Gastroesophageal sphincter (tissue), 3 donors: ENCODE data around the gene SLC51B.

Experiments
- CTCF ChIP-seq, 4 experiments: fragments of 200-600 bp in 2 of 4; fragments of 450-650 bp in 2 of 4; sonication (generic) in 1 of 4; IDR thresholded peaks; one replicate each; pipeline ENCODE4 v1.5.1; 2017 to 2019; ENCODE audit warnings: antibody characterized with exemption in 4 of 4, mild to moderate bottlenecking in 2 of 4, moderate library complexity in 2 of 4
- POLR2A ChIP-seq, 2 donors: fragments of 450-650 bp; IDR thresholded peaks; one replicate each; pipeline ENCODE4 v1.6.1; 2017; ENCODE audit warnings: antibody characterized with exemption in 2 of 2, mild to moderate bottlenecking in 2 of 2, moderate library complexity in 1 of 2

GRCh38 chr15:65055201-65055870 lies 10.1 kb downstream of the SLC51B start:
- no peak for TF ChIP-seq POLR2A (IDR thresholded peaks at IDR 0.05)
- no peak for TF ChIP-seq CTCF (IDR thresholded peaks at IDR 0.05)
